Activated CD8-positive, alpha-beta memory T cell treated with anti-CD3 and anti-CD28 coated beads for 24 hours (primary cell): ENCODE results near the gene CELA3A.
"Not testable (repeated sequence)": the region's sequence is repeated elsewhere in the genome, so short reads cannot be mapped to it uniquely, and the experiment has no call there.

Experiments
- DNase-seq: peaks from one replicate; pipeline ENCODE4 v3.0.0-alpha.2; 2020

The CELA3A gene

GRCh38 chr1:22021061-22021460 lies 19.6 kb downstream of the CELA3A start:
- no peak for DNase-seq

DNA sequence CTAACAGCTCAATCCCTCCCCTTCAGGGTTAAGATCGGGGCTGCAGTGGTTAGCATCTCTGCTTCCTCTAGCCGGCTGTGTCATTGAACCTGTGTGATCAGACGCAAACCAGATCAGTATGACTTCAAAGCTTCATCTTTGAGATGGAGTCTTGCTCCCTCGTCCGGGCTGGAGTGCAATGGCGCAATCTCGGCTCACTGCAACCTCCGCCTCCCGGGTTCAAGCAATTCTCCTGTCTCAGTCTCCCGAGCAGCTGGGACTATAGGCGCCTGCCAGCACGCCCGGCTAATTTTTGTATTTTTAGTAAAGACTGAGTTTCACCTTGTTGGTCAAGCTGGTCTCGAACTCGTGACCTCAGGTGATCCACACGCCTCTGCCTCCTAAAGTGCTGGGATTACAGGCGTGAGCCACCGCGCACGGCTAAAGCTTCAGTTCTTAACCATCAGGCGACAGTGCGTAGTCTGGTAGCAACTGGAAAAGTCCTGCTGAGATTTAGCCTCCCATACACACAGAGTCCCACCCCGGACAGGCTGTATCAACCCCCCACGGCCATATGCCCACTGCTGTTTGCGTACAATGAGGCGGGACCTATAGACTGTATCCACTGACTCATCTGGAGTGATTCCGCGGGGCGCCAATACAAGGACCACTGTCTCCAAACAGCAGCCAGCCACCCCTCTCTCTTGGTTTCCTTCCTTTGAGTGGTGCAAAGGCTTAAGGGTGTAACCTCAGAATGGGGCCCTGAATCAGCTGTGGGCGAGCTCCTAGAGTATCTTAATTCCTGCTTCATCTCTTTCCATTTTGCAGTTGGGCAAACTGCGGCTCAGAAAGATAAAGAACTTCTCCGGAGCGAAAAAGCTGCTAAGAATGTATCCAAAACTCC lies 23.3 kb downstream of the CELA3A start:
- DNase-seq, result no peak

DNA sequence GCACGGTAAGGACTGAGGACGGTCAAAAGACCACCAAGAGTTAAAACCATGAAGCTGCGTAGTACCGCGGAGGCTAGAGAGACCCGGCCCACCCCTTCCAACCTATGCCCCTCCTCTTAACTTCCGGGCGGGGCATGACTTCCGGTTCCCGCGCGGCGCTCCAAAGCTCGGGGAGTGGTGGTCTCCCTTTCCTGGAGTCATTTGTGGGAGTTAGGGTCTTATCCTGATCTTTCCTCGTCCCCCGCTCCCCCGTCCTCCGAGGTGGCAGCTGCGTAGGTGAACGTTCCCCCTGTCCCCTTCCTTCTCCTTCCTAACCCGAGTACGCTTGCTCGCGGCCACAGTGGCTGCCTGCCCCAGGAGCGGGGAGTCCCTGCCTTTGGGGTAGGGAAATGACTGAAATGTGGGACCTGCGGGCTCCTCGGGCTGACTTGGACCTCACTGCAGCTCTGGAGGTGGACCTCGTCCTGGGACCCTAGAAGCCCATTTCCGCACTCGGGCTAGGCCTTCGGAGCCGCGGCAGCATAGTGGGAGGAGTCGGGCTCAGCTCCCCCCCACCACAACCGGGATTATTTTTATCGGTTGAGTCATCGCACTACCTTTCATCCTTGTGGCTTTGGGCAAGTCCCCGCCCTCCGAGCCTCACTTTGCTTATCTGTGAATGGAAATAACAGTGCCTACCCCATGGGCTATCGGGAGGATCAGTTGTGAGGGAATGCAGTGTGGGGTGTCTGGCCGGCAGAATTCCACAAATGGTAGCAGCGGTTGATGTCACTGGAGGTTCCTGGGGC lies 24.1 kb downstream of the CELA3A start:
- peak; percentile 92 for DNase-seq

DNA sequence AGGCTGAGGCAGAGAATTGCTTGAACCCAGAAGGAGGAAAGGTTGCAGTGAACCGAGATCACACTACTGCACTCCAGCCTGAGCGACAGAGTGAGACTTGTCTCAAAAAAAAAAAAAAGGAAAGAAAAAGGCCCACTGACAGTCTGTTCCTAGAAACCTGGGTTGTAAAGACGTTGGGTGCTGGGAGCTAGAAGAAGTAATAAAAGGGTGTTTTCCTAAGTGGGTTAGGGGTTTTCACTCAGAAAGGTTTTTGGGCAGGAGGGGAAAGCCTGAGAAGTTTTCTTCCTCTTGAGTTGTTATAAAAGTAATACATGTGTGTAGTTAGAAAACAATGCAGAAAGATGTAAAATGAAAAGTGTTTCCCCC lies 25.4 kb downstream of the CELA3A start:
- no peak for DNase-seq

GRCh38 chr1:22030057-22030456 lies 28.6 kb downstream of the CELA3A start:
- DNase-seq, result no peak

- DNase-seq, result no peak
Observed at GRCh38 chr1:22030473-22030872, 29.0 kb downstream of the CELA3A start.

- no peak for DNase-seq
Observed at GRCh38 chr1:22031214-22031962, 29.9 kb downstream of the CELA3A start.

- not testable (repeated sequence) for DNase-seq
Observed at GRCh38 chr1:22034834-22035233, 33.4 kb downstream of the CELA3A start.

- DNase-seq, result no peak
Observed at GRCh38 chr1:22037520-22037919, 36.1 kb downstream of the CELA3A start.

GRCh38 chr1:22038036-22038435 lies 36.6 kb downstream of the CELA3A start:
- no peak for DNase-seq

DNA sequence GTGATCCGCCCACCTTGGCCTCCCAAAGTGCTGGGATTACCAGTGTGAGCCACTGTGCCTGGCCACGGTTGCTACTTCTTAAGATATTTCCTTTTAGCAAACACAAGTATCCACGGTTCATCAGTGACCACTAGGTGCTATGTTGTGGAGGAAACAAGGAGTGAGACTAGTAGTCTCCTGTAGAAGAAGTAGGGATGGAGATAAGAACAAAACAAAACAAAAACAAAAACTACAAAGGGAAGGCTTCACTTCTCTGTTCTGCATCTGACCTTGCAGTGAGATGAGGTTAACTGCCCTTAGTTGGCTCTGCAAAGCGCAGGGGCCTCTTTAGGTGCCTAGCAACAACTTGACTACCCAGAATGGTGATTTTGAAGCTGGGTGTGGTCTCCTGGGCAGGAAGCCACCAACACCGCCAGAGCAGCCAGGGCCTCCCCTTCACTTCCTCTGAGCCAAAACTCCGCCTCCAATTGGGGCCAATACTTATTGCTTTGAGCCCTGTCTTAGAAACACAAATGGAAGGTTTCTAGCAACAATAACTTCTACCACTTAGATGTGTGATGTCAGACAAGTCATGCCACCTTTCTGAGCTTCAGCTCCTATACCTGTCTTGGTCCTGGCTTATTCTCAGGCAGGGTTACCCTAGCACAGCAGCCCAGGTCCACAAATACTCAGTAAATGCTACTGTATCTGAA lies 38.3 kb downstream of the CELA3A start:
- DNase-seq, result peak; percentile 87

DNA sequence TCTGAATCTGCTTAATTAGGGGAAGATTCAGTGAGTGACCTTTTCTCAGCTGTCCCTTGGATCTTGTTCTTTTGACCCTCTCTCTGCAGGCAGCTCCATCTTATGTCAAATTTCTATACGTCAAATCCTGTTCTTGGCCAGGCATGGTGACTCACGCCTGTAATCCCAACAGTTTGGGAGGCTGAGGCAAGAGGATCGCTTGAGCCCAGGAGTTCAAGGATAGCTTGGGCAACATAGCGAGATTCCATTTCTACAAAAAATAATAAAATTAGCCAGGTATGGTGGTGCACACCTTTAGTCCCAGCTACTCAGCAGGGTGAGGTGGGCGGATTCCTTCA lies 38.8 kb downstream of the CELA3A start:
- no peak for DNase-seq

DNA sequence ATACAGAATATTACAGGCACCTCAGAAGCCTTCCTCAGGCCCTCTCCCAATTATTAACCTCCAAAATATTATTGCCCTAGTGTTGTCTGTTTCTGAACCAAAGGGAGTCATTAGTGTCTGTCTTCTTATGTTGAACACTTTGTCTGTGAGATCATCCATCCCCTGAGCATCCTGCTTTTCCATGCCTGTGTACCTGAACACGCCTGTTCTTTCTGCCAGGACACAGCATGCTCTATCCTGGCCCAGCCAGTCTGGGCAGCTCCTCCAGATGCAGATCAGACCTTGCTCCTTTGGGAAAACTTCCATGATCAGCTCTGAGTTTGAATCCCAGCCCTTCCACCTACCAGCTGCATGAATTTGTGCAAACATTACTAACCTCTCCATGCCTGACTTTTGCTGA lies 40.0 kb downstream of the CELA3A start:
- DNase-seq, result no peak

GRCh38 chr1:22043198-22043769 lies 41.8 kb downstream of the CELA3A start:
- no peak for DNase-seq

DNA sequence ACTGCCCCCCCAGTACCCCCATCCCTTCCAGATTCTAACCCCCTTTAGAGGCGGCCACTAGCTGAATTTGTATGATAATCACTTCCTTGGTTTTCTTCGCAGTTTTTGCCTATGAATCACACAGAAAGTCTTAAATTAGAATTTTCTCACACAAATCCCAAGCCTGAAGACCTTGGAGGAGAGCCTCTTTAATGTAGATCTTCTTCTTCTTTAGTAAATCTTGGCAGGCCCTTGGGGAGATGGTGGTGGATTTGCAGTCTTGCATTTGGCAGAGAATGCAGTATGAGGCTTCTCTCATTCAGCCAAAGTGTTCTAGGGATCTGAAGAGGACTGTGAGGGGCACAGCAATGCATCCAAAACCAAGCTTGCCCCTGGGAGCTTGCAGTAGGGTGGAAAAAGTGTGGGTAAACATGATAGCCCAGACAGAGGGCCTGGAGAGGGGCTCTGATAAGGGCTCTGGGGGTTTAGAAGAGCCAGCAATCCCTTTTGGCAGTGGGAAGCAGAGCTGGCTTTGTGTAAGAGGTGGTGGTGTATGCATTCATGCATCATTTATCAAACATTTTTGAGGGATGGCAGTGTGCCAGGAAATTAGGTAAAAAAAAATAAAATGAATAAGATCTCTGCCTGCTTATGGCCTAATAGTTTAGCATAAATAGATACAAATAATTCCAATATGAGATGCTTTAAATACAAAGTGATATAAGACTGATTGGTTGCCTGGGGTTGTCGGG lies 43.4 kb downstream of the CELA3A start:
- DNase-seq, result no peak

- no peak for DNase-seq
Observed at GRCh38 chr1:22045604-22046228, 44.3 kb downstream of the CELA3A start.

DNA sequence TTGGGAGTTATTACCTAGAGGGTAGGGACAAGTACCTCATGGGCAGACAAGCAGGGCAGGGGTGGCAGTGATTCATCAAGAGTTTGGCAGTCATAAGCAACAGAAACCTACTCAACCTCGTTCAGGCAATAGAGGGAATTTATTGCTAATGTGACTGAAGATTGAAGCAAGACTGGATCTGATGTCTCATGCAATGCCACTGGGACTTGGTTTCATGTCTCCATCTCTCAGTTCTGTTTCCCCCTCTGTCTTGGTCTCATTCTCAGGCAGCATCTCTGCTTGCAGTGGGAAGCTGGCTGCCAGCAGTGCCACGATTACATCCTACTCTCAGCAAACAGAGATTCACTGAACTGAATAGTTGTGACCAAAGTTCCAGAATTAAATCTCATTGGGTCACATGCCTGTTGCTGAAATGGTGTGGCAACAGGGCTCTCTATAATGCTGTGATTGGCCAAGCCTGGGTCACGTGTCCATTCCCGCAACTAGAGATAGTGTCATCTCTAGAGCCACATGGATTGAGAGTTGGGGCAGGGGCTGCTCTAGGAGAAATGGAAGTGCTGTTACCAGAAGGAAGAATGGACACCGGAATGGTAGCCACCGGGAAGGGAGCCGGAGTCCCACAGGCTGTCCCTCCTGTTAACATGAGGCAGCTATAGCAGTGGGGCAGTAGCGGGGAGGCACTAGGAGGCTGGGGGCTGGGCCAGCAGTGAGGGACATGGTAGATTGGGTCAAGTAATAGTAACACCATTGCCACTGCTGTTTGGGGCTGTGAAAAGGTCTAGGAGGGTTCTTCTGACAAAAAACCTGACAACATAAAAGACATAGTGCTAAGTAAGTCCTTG lies 47.1 kb downstream of the CELA3A start:
- DNase-seq, result no peak

- no peak for DNase-seq
Observed at GRCh38 chr1:22050330-22050729, 48.9 kb downstream of the CELA3A start.

GRCh38 chr1:22051607-22052114 lies 50.2 kb downstream of the CELA3A start:
- DNase-seq, result no peak
